NCI-H460 (cell line): ENCODE measurements around the gene ORAI1. TPM values are rescaled to one million over a fixed set of nuclear protein-coding genes. Genes with fewer than 3 reads are reported as not detected.

Experiments used
- DNase-seq: peaks from one replicate; pipeline ENCODE4 v3.0.0-alpha.2; 2016; ENCODE audit warnings: low read depth; ENCODE audit errors: extremely low read depth
- small RNA-seq, 2 experiments: library from RNA; depleted of rRNA; stranded (forward); fragments of <200 nt; gene quantifications; one replicate each; pipeline ENCODE3, GENCODE V24; 2014
- total RNA-seq: library from RNA; depleted of rRNA; stranded (reverse); fragments of >200 nt; shearing (Covaris generic); gene quantifications from 2 replicates; pipeline ENCODE4 v1.2.3, GENCODE V29; 2014; rRNA removed

The ORAI1 gene
- total RNA-seq, 1 experiment from 2014 or later, result 12.6 TPM

DNA sequence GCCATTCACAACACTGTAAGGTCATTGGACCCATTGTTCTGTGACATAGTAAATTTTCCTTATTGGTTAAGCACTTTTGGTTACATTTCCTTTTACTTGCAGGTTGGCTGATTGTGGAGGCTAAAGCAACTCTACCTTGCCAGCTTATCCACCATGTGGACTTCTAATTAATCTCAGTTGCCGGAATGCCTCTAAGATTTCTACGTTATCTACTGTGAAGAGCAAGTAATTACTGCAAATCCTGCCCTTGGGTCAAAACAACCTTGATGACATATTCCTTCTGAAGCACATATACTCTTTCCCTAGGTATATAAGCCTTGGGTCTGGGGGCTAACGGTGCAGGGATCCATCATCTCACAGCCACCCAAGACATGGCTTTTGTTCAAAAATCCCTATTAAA, 62.6 kb downstream of the ORAI1 start:
- DNase-seq, result no peak

- DNase-seq, result no peak
Observed at GRCh38 chr12:121689430-121689829, 63.1 kb downstream of the ORAI1 start.

Small RNA genes within 50 kb of the gene (small RNA-seq; reads per million reads assigned to genes)
- gene RNU6-1004P, result 0 reads per million in 2 experiments

Other genes starting within 250 kb of the ORAI1 start
- gene RNF34, start 226.4 kb upstream of the ORAI1 start, total RNA-seq, result 37.2 and 40.6 TPM in 2 replicates
- gene KDM2B, start 45.5 kb upstream of the ORAI1 start, total RNA-seq, result 16.9 and 19.5 TPM in 2 replicates
- gene MORN3, start 43.1 kb downstream of the ORAI1 start, total RNA-seq, result 0.12 and 0.15 TPM in 2 replicates
- 9.4 and 11.8 TPM in 2 replicates for gene TMEM120B, start 86.2 kb downstream of the ORAI1 start, total RNA-seq
- gene RHOF, start 167.2 kb downstream of the ORAI1 start, total RNA-seq, result 43.9 and 44.5 TPM in 2 replicates
- gene SETD1B, start 177.5 kb downstream of the ORAI1 start, total RNA-seq, result 4.0 and 4.8 TPM in 2 replicates
- 0.22 and 1.5 TPM in 2 replicates for gene HPD, start 232.3 kb downstream of the ORAI1 start, total RNA-seq